Stimulated activated CD8-positive, alpha-beta memory T cell treated with anti-CD3 and anti-CD28 coated beads, Interleukin-12 subunit alpha, Interleukin-12 subunit beta, amount 100 ng/mL, for 24 hours (primary cell): ENCODE measurements around the gene INKA2.

Experiments
- DNase-seq: peaks from one replicate; pipeline ENCODE4 v3.0.0-alpha.2; 2020; ENCODE audit errors: extremely low read depth

The INKA2 gene

DNA sequence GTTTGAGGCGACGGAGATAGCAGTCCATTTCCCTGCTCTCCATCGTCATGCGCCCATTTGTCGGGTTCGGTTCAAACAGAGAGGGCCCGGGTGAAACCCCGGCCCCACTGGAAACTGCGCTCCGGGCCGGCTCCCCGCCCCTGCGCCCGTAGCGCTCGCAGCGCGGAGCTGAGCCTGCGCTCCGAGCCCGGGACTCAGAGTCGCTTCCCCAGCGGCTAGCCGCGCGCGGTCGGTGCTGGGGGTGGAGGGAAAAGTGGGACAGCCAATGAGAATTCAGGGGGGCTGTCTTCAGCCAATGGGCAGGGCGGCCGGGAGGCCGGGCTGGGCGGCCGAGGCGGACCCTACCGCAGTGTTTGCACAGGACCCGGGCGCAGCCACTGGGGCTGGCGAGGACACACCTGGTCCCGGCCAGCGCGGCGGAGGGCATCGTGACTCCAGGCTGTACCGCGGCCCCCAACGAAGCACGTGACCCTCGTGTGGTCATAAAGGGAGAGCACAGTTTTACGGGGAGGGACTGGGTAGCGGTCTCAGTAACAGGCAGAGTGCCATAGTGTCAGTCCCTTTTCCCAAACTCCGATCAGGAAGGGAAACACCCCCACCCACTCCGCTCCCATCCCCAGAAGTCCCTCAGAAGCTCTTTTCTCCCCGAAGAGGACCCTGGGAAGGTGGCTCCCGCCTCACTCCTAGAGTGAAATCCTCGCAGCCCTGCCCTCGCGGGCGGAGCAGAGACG, at the start of gene INKA2:
INKA2 (minus strand) TSS at position 202 of the 731 bp plus-strand sequence; CDS start at position 49, 153 bp downstream.
- DNase-seq = peak; percentile 52

- no peak for DNase-seq
These were observed 47.5 kb upstream of the INKA2 start for GRCh38 chr1:111786669-111787207.

GRCh38 chr1:111784273-111784901, 45.2 kb upstream of the INKA2 start:
- no peak for DNase-seq

GRCh38 chr1:111779546-111779945, 40.4 kb upstream of the INKA2 start:
- DNase-seq = no peak

DNA sequence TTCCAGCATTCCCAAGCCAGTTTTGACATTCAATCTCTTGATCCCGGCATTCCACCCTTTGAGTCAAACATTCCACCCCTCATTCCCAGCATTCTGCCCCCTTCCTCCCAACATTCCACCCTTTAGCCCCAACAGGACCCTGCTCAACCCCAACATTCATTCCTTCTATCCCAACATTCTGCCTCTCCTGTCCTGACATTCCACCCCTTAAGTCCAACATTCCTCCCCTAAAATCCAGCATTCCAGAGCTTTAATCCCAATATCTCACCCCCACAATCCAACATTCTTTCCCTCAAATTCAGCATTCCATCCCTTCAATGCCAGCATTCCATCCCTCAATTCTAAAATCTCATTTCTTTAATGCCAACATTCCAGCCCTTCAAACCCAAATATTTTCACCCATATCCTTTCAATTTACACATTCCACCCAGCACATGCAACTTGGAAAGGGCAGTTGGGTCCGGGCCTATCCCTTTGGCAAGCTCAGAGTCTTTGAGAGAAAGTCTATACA, 39.4 kb upstream of the INKA2 start:
- no peak for DNase-seq

- DNase-seq = no peak
These were observed 38.9 kb upstream of the INKA2 start for GRCh38 chr1:111778066-111778465.

- DNase-seq = no peak
These were observed 38.1 kb upstream of the INKA2 start for GRCh38 chr1:111777301-111777700.

DNA sequence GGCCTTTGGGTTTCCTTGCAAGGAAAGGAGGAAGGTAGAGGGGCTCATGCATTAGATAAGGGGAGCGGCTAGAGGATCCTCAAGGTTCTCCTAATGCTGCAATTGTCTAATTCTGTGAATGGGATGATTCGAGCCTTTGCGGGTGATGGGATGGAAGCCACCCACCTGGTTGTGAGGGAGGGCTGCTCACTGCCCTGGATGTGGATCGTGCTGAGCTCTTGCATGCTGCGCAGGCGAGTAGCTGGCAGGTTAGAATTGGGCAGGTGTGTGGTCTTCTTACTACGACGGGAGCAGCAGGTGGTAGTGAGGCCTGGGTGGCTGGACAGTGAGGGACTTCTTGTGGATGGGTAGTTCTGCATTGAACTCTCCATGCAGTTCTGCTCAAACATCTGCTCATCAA, 37.7 kb upstream of the INKA2 start:
- no peak for DNase-seq

DNA sequence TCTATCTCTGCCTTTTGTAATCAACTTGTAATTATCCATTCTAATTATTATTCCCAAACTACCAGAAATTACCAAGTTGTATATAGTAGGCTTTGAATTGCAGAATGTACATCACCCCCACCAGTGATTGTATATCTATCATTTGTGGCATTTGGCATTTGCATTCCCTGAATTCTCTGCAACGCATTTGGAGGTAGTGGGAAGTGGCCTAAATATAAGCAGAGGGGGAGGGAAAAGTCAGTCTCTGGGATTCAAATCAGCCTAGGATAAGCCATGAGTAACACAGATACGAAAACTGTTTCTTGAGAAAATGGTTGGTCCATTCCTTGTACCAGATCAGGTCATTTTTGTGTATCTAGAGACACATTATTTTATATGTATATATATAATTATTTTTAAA, 37.2 kb upstream of the INKA2 start:
- no peak for DNase-seq

GRCh38 chr1:111775966-111776365, 36.8 kb upstream of the INKA2 start:
- DNase-seq = no peak

- DNase-seq = no peak
These were observed 31.7 kb upstream of the INKA2 start for GRCh38 chr1:111770916-111771315.

GRCh38 chr1:111769517-111770146, 30.4 kb upstream of the INKA2 start:
- no peak for DNase-seq

GRCh38 chr1:111768625-111769024, 29.4 kb upstream of the INKA2 start:
- no peak for DNase-seq

- DNase-seq = no peak
These were observed 28.8 kb upstream of the INKA2 start for GRCh38 chr1:111768023-111768422.

- DNase-seq = no peak
These were observed 23.1 kb upstream of the INKA2 start for GRCh38 chr1:111762332-111762731.

GRCh38 chr1:111761717-111762116, 22.5 kb upstream of the INKA2 start:
- no peak for DNase-seq

GRCh38 chr1:111758373-111758772, 19.2 kb upstream of the INKA2 start:
- no peak for DNase-seq

GRCh38 chr1:111756124-111756513, 16.9 kb upstream of the INKA2 start:
- DNase-seq = no peak

DNA sequence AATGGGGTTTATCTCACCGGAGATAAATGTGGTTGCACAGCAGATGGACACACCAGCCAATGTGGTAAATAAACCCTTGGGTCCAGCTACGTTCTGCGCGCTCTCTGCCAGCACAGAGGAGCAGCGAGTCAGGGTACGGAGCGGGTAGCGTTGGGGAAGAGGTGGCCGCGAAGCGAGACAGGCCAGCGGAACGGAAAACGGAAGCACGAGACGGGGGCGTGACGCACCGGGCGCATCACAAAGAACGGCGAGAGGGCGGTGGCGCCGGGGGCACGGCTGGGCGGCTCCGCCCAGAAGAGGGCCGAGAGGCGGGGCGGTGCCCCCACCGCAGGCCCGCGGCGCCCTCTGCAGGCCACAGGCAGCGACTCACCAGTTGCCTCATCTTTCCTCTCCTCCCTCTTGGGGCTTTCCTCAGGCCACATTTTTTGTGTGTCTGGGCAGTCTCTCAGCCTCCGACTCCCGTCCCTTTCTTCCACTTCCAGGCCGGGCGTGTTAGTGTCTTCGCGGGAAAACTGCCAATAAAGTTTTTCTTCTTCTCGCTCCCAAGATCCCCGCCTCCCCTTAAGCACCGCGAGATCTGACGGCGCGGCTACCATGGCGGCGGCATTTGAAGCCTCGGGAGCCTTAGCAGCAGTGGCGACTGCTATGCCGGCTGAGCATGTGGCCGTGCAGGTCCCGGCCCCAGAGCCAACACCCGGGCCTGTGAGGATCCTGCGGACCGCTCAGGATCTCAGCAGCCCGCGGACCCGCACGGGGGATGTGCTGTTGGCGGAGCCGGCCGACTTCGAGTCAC, 16.3 kb upstream of the INKA2 start, which contains the start of gene DDX20:
DDX20 (plus strand) TSS at position 571 of the 793 bp plus-strand sequence; CDS start at position 595, 24 bp downstream.
- DNase-seq = peak; percentile 82

DNA sequence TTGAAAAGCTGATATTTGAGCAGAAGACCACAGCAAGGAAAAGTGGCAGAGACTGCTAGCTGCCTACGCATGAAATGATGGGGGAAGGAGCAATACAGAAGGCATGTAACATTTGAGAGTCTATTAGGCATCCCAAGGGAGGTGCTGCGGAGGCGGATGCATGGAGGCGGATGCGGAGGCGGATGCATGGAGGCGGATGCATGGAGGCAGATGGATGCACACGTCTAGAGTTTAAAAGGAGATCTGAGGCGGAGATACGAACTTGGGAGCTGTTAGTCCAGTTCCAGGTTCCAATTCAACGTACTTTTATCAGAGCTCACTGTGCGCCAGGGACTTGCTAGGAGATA, 15.8 kb upstream of the INKA2 start:
- DNase-seq = no peak

DNA sequence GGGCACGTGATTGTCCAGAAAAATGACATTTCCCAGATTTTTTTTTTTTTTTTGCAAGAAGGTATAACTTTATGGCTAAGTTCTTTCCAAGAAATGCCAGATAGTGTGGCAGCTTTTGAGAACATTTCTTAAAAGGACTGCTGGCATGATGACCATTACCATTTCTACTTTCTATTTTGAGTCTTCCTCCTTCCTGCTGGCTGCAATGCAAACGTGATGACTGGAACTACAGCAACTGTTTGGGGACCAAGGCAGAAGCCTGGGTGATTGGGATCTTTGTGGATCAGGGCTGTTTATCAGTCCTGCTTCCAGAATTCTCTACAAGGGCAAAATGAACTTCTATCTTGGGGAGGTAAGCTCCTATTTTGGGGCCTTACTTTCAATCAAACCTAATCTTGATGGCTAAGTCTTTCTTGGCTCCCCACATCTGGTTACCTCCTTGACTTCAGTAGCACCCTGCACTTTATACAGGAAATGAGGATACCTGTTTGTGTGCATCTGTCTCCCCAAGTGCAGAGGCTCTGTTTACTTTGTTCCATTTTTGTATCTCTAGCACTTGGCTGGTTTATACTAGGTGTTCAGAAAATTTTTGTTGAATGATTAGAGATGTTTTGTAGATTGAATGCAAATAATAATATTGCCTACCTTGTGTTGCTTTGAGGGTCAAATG, 12.8 kb upstream of the INKA2 start:
- DNase-seq = no peak
